K562 (cell line): Measurements from ENCODE around the gene PREB. TPM values are rescaled to one million over a fixed set of nuclear protein-coding genes. Genes with fewer than 3 reads are reported as not detected.

ENCODE experiments used
- BCL6 ChIP-seq: fragments of 250-450 bp; sonication (Bioruptor Pico); IDR thresholded peaks from 2 replicates; pipeline ENCODE4 v1.4.0; 2020
- CEBPB ChIP-seq: fragments of 450-650 bp; IDR thresholded peaks from 2 replicates; pipeline ENCODE4 v1.6.1; 2016; ENCODE audit warnings: missing genetic modification characterization, missing compliant biosample characterization
- ELF2 ChIP-seq: fragments of 250-450 bp; sonication (Bioruptor Pico); IDR thresholded peaks from 2 replicates; pipeline ENCODE4 v1.5.0; 2021; ENCODE audit warnings: mild to moderate bottlenecking
- FOSL1 ChIP-seq: fragments of 200-800 bp; sonication (Bioruptor generic); conservative IDR thresholded peaks from 2 replicates; pipeline ENCODE4 v1.6.1; 2016; ENCODE audit warnings: missing genetic modification characterization, missing compliant biosample characterization
- HEY1 ChIP-seq: fragments of 250-450 bp; sonication (Bioruptor Pico); IDR thresholded peaks from 2 replicates; pipeline ENCODE4 v1.5.0; 2020; ENCODE audit warnings: mild to moderate bottlenecking, moderate library complexity, borderline replicate concordance
- HIVEP1 ChIP-seq: fragments of 250-450 bp; sonication (Bioruptor Pico); IDR thresholded peaks from 2 replicates; pipeline ENCODE4 v1.4.0; 2020; ENCODE audit warnings: mild to moderate bottlenecking
- HLTF ChIP-seq: fragments of 450-650 bp; IDR thresholded peaks from 2 replicates; pipeline ENCODE4 v1.6.1; 2016
- IFI16 ChIP-seq: fragments of 250-450 bp; sonication (Bioruptor Pico); IDR thresholded peaks from 2 replicates; pipeline ENCODE4 v2.1.2; 2022; ENCODE audit warnings: mild to moderate bottlenecking, inconsistent platforms
- ILF3 ChIP-seq: fragments of 450-650 bp; IDR thresholded peaks from 2 replicates; pipeline ENCODE4 v1.6.1; 2018; ENCODE audit warnings: antibody characterized with exemption, mild to moderate bottlenecking, moderate library complexity, borderline replicate concordance
- POLR2G ChIP-seq: fragments of 200-400 bp; formaldehyde crosslinking; IDR thresholded peaks from 2 replicates; pipeline ENCODE4 v1.6.1; 2017; ENCODE audit warnings: low read depth, mild to moderate bottlenecking, antibody characterized with exemption, low read length, moderate library complexity
- PRPF4 ChIP-seq: fragments of 200-400 bp; formaldehyde crosslinking; IDR thresholded peaks from one replicate; pipeline ENCODE4 v1.6.1; 2017; ENCODE audit warnings: low read length, low read depth, mild to moderate bottlenecking; ENCODE audit not compliant: insufficient read depth, poor library complexity, severe bottlenecking
- REST ChIP-seq, 2 experiments: fragments of 450-650 bp; formaldehyde crosslinking in 1 of 2; IDR thresholded peaks; 2 replicates each; pipeline versions ENCODE4 v1.4.0 to v1.6.1; 2014 to 2020; ENCODE audit warnings: mild to moderate bottlenecking in 2 of 2, borderline replicate concordance in 1 of 2, low read depth in 1 of 2
- RFX7 ChIP-seq: fragments of 250-450 bp; sonication (Bioruptor Pico); IDR thresholded peaks from 2 replicates; pipeline ENCODE4 v1.5.1; 2021; ENCODE audit warnings: mild to moderate bottlenecking
- SMARCB1 ChIP-seq: IDR thresholded peaks from 2 replicates; pipeline ENCODE4 v1.6.1; 2011; ENCODE audit warnings: improper control_type of control experiment, low read depth; ENCODE audit not compliant: insufficient read length
- SP1 ChIP-seq: sonication (generic); formaldehyde crosslinking; IDR thresholded peaks from 2 replicates; pipeline ENCODE4 v1.8.1; 2022; ENCODE audit warnings: mild to moderate bottlenecking, missing genetic modification reagents
- YBX1 ChIP-seq: fragments of 450-650 bp; IDR thresholded peaks from 2 replicates; pipeline ENCODE4 v1.7.1; 2016; ENCODE audit warnings: mild to moderate bottlenecking
- YY1 ChIP-seq, 3 experiments: IDR thresholded peaks; 2 replicates each; pipeline ENCODE4 v1.6.1; 2011; ENCODE audit warnings: low read length in 2 of 3, mild to moderate bottlenecking in 2 of 3, moderate library complexity in 2 of 3, borderline replicate concordance in 1 of 3, control low read depth in 1 of 3, low read depth in 1 of 3; ENCODE audit not compliant: insufficient read depth in 3 of 3, insufficient replicate concordance in 2 of 3, control insufficient read depth in 1 of 3, insufficient read length in 1 of 3; ENCODE audit errors: extremely low read depth in 1 of 3
- ZBED1 ChIP-seq: IDR thresholded peaks from 2 replicates; pipeline ENCODE4 v1.6.1; 2014
- ZBTB17 ChIP-seq: fragments of 450-650 bp; formaldehyde crosslinking; IDR thresholded peaks from 2 replicates; pipeline ENCODE4 v1.4.0; 2020; ENCODE audit warnings: mild to moderate bottlenecking
- ZNF24 ChIP-seq: fragments of 450-650 bp; IDR thresholded peaks from 2 replicates; pipeline ENCODE4 v1.6.1; 2016
- ZNF561 ChIP-seq: fragments of 450-650 bp; formaldehyde crosslinking; conservative IDR thresholded peaks from 2 replicates; pipeline ENCODE4 v1.4.0; 2020; ENCODE audit warnings: mild to moderate bottlenecking, moderate library complexity
- ZNF75A ChIP-seq: fragments of 450-650 bp; formaldehyde crosslinking; IDR thresholded peaks from 2 replicates; pipeline ENCODE4 v1.4.0; 2020; ENCODE audit warnings: mild to moderate bottlenecking
- polyA plus RNA-seq, 8 experiments: library from polyadenylated mRNA; depleted of rRNA in 4 of 8; stranded (reverse) in 5 of 8; unstranded in 3 of 8; fragments of >200 nt; fragmentation: Nextera tagmentation in 2 of 8; fragmentation: Illumina TruSeq in 1 of 8; extraction: Ambion mirVana in 2 of 8; extraction: Trizol in 1 of 8; gene quantifications; 2 replicates each; pipeline versions ENCODE4 v1.2.1 to v1.2.3, GENCODE V29; 2011 to 2014; ENCODE audit warnings: inconsistent platforms in 1 of 8, missing spikeins in 1 of 8
- total RNA-seq, 7 experiments: library from RNA; depleted of rRNA in 6 of 7; stranded (reverse); fragments of >200 nt in 6 of 7; fragmentation: Illumina TruSeq in 2 of 7; extraction: Trizol in 2 of 7; gene quantifications; 2 replicates each; pipeline versions ENCODE4 v1.2.1 to v1.2.3, GENCODE V29; 2011 to 2021; ENCODE audit warnings: low replicate concordance in 1 of 7

The PREB gene
- total and polyA plus RNA-seq, 9 of the 15 experiments (the other 6 are each of a cell fraction or from before 2014, with no cell fraction given), result 35.1 to 84.2 (median 67.2) TPM

- TF ChIP-seq ZBTB17 (peak; percentile 51; the same call in 1 of the 2 replicates), ZNF561 (CRISPR knock-in tag) (no peak), REST (IDR thresholded peaks at IDR 0.05; ENCODE audit: borderline replicate concordance) (peak; percentile 33; the same call in 1 of the 2 replicates), REST (CRISPR knock-in tag; IDR thresholded peaks at IDR 0.05; ENCODE audit: low read depth) (0 out of 2 replicates have a peak, but pooled peaks have one; percentile 47), HLTF (no peak), ZNF24 (no peak), IFI16 (no peak), CEBPB (tag) (peak; percentile 91), HIVEP1 (no peak), ZBED1 (no peak), SP1 (CRISPR knock-in tag) (peak; percentile 79; the same call in 1 of the 2 replicates), ELF2 (no peak), ILF3 (no peak), HEY1 (no peak), BCL6 (CRISPR knock-in tag) (no peak), PRPF4 (no peak), RFX7 (CRISPR knock-in tag) (no peak), YBX1 (no peak), SMARCB1 (no peak), ZNF75A (no peak), POLR2G (peak; percentile 77), FOSL1 (tag) (no peak), YY1 (IDR thresholded peaks at IDR 0.05; ENCODE audit: borderline replicate concordance in 1 of 3, control insufficient read depth in 1 of 3, extremely low read depth in 1 of 3, insufficient read depth in 3 of 3, insufficient read length in 1 of 3, insufficient replicate concordance in 2 of 3, low read depth in 1 of 3, low read length in 2 of 3) (peak; percentile 70 to 91 (median 85))
Measured at GRCh38 chr2:27123302-27124150, 10.9 kb downstream of the PREB start, which contains the start of gene ABHD1 (continued).
